Fibroblast of skin of abdomen (primary cell): Measurements from ENCODE around the gene FNDC8.
"Not testable (repeated sequence)": the region's sequence is repeated elsewhere in the genome, so short reads cannot be mapped to it uniquely, and the experiment has no call there.

Experiments
- DNase-seq: peaks from one replicate; pipeline ENCODE4 v3.0.0-alpha.2; 2013

Gene FNDC8

GRCh38 chr17:35144840-35145239 lies 23.4 kb downstream of the FNDC8 start:
- no peak for DNase-seq

- DNase-seq, result no peak
These were observed 24.9 kb downstream of the FNDC8 start for GRCh38 chr17:35146214-35146833.

- DNase-seq, result no peak
These were observed 26.0 kb downstream of the FNDC8 start, which contains the start of gene UNC45B for GRCh38 chr17:35147375-35147905. Gene UNC45B, plus strand, starts transcription at chr17:35147817. Its CDS starts 447 bp downstream, at chr17:35148264.

- DNase-seq, result no peak
These were observed 26.7 kb downstream of the FNDC8 start for GRCh38 chr17:35148144-35148543.

GRCh38 chr17:35149941-35150340 lies 28.5 kb downstream of the FNDC8 start:
- no peak for DNase-seq

GRCh38 chr17:35151080-35151479 lies 29.7 kb downstream of the FNDC8 start:
- DNase-seq, result not testable (repeated sequence)

GRCh38 chr17:35152421-35153140 lies 31.2 kb downstream of the FNDC8 start:
- DNase-seq, result no peak

- DNase-seq, result no peak
These were observed 33.1 kb downstream of the FNDC8 start for GRCh38 chr17:35154196-35155165.

GRCh38 chr17:35155246-35155645 lies 33.8 kb downstream of the FNDC8 start:
- DNase-seq, result no peak

- no peak for DNase-seq
These were observed 38.5 kb downstream of the FNDC8 start for GRCh38 chr17:35159940-35160339.

GRCh38 chr17:35160354-35161201 lies 39.2 kb downstream of the FNDC8 start:
- no peak for DNase-seq

- no peak for DNase-seq
These were observed 39.9 kb downstream of the FNDC8 start for GRCh38 chr17:35161281-35161761.

- DNase-seq, result no peak
These were observed 41.3 kb downstream of the FNDC8 start for GRCh38 chr17:35162755-35163154.

GRCh38 chr17:35163886-35164285 lies 42.5 kb downstream of the FNDC8 start:
- DNase-seq, result no peak

GRCh38 chr17:35164716-35165115 lies 43.3 kb downstream of the FNDC8 start:
- DNase-seq, result no peak

GRCh38 chr17:35166526-35166925 lies 45.1 kb downstream of the FNDC8 start:
- DNase-seq, result no peak

GRCh38 chr17:35167046-35167445 lies 45.6 kb downstream of the FNDC8 start:
- DNase-seq, result no peak

GRCh38 chr17:35167666-35168065 lies 46.3 kb downstream of the FNDC8 start:
- DNase-seq, result peak; percentile 12

GRCh38 chr17:35169835-35170363 lies 48.5 kb downstream of the FNDC8 start:
- no peak for DNase-seq

GRCh38 chr17:35170968-35171771 lies 49.8 kb downstream of the FNDC8 start:
- DNase-seq, result peak; percentile 5
